ENCODE results near the gene RAD51B.
"Not testable (repeated sequence)": the region's sequence is repeated elsewhere in the genome, so short reads cannot be mapped to it uniquely, and the experiment has no call there.

Gene RAD51B

GRCh38 chr14:68694516-68695235 is 875.1 kb downstream of the RAD51B start:
- DNase-seq (ENCODE audit: low read depth in 2 of 2): no peak

GRCh38 chr14:68695326-68695768 is 875.8 kb downstream of the RAD51B start:
- no peak for DNase-seq (ENCODE audit: low read depth in 2 of 2)

- DNase-seq (ENCODE audit: low read depth in 2 of 2): no peak
Measured at GRCh38 chr14:68695856-68696255, 876.3 kb downstream of the RAD51B start.

- no peak for DNase-seq (ENCODE audit: low read depth in 2 of 2)
Measured at GRCh38 chr14:68696266-68696665, 876.7 kb downstream of the RAD51B start.

GRCh38 chr14:68696721-68697495 is 877.3 kb downstream of the RAD51B start:
- no peak for DNase-seq (ENCODE audit: low read depth in 2 of 2)

GRCh38 chr14:68698773-68699172 is 879.2 kb downstream of the RAD51B start:
- DNase-seq (ENCODE audit: low read depth in 2 of 2): not testable (repeated sequence)

GRCh38 chr14:68701001-68701741 is 881.6 kb downstream of the RAD51B start:
- no peak for DNase-seq (ENCODE audit: low read depth in 2 of 2)

- DNase-seq (ENCODE audit: low read depth in 2 of 2): no peak
Measured at GRCh38 chr14:68702135-68702534, 882.6 kb downstream of the RAD51B start.

GRCh38 chr14:68702578-68702977 is 883.0 kb downstream of the RAD51B start:
- no peak for DNase-seq (ENCODE audit: low read depth in 2 of 2)

GRCh38 chr14:68703093-68703492 is 883.5 kb downstream of the RAD51B start:
- no peak for DNase-seq (ENCODE audit: low read depth in 2 of 2)

GRCh38 chr14:68704736-68705720 is 885.4 kb downstream of the RAD51B start:
- no peak for DNase-seq (ENCODE audit: low read depth in 2 of 2)

- DNase-seq (ENCODE audit: low read depth in 2 of 2): no peak
Measured at GRCh38 chr14:68705741-68706283, 886.2 kb downstream of the RAD51B start.

GRCh38 chr14:68707482-68707881 is 887.9 kb downstream of the RAD51B start:
- DNase-seq (ENCODE audit: low read depth in 2 of 2): no peak

GRCh38 chr14:68708343-68708742 is 888.8 kb downstream of the RAD51B start:
- DNase-seq (ENCODE audit: low read depth in 2 of 2): no peak

GRCh38 chr14:68709007-68709406 is 889.4 kb downstream of the RAD51B start:
- no peak for DNase-seq (ENCODE audit: low read depth in 2 of 2)

- DNase-seq (ENCODE audit: low read depth in 2 of 2): no peak
Measured at GRCh38 chr14:68710776-68711175, 891.2 kb downstream of the RAD51B start.

GRCh38 chr14:68711561-68712309 is 892.2 kb downstream of the RAD51B start:
- DNase-seq (ENCODE audit: low read depth in 2 of 2): no peak

- no peak for DNase-seq (ENCODE audit: low read depth in 2 of 2)
Measured at GRCh38 chr14:68712703-68713370, 893.3 kb downstream of the RAD51B start.

GRCh38 chr14:68713782-68714181 is 894.2 kb downstream of the RAD51B start:
- DNase-seq (ENCODE audit: low read depth in 2 of 2): no peak

All from stimulated activated CD4-positive, alpha-beta T cell treated with anti-CD3 and anti-CD28 coated beads, Interleukin-12 subunit alpha, Interleukin-12 subunit beta, amount 100 ng/mL, for 24 hours (primary cell).